OCI-LY3 (cell line): ENCODE measurements around the gene APBB2.

Source experiments
- H2AFZ ChIP-seq: fragments of 200-600, 300-600 bp; shearing (Covaris generic); 2 replicates; pipeline ENCODE4 v1.6.0; 2014; ENCODE audit warnings: antibody characterized with exemption, low read depth, low read length
- H3K27ac ChIP-seq: fragments of 200-600, 300-600 bp; sonication (generic); 2 replicates; pipeline ENCODE4 v1.5.1; 2014; ENCODE audit warnings: mild to moderate bottlenecking, low read length, moderate library complexity, mixed read lengths
- H3K27me3 ChIP-seq: fragments of 200-600, 300-600 bp; sonication (generic); 2 replicates; pipeline ENCODE4 v1.6.1; 2014; ENCODE audit warnings: low read depth, low read length, mixed read lengths
- H3K36me3 ChIP-seq: fragments of 200-600, 300-600 bp; sonication (generic); replicated peaks from 2 replicates; pipeline ENCODE3; 2014; ENCODE audit warnings: low read depth, low read length, mixed read lengths
- H3K4me1 ChIP-seq: fragments of 300-600, 200-600 bp; sonication (generic); 2 replicates; pipeline ENCODE4 v1.6.1; 2014; ENCODE audit warnings: low read length, mixed read lengths
- H3K4me2 ChIP-seq: fragments of 200-600, 300-600 bp; sonication (generic); 2 replicates; pipeline ENCODE4 v1.6.1; 2014; ENCODE audit warnings: low read length, mixed read lengths
- H3K4me3 ChIP-seq: fragments of 300-600, 200-600 bp; sonication (generic); 2 replicates; pipeline ENCODE4 v1.5.1; 2014; ENCODE audit warnings: antibody characterized with exemption, mild to moderate bottlenecking, low read length, moderate library complexity
- H3K79me2 ChIP-seq: fragments of 300-600, 200-600 bp; shearing (Covaris generic); 2 replicates; pipeline ENCODE4 v1.6.1; 2014; ENCODE audit warnings: mild to moderate bottlenecking, low read length, mixed read lengths
- H3K9ac ChIP-seq: fragments of 300-600, 200-600 bp; shearing (Covaris generic); 2 replicates; pipeline ENCODE4 v1.6.0; 2014; ENCODE audit warnings: mild to moderate bottlenecking, low read length, moderate library complexity
- H3K9me3 ChIP-seq: fragments of 200-600, 300-600 bp; shearing (Covaris generic); 2 replicates; pipeline ENCODE4 v1.6.1; 2014; ENCODE audit warnings: low read length, mixed read lengths; ENCODE audit not compliant: insufficient read depth
- H4K20me1 ChIP-seq: fragments of 200-600, 300-600 bp; sonication (generic); 2 replicates; pipeline ENCODE4 v1.6.1; 2016; ENCODE audit warnings: low read length, mixed read lengths; ENCODE audit not compliant: insufficient read depth
- CTCF ChIP-seq: fragments of 200-600, 300-600 bp; sonication (generic); IDR thresholded peaks from 2 replicates; pipeline ENCODE4 v1.5.1; 2014; ENCODE audit warnings: antibody characterized with exemption, low read length, low read depth
- EZH2phosphoT487 ChIP-seq: fragments of 200-600 bp; shearing (Covaris generic); IDR thresholded peaks from 2 replicates; pipeline ENCODE4 v1.6.1; 2018; ENCODE audit warnings: antibody characterized with exemption, mixed run types, low read depth

APBB2 gene

GRCh38 chr4:41146716-41147506 lies 67.4 kb downstream of the APBB2 start:
- Histone ChIP-seq H3K4me2 (no peak overlapping the region), H3K4me1 (no peaks in the 10 kb centered on the region), H3K27ac (no peak overlapping the region)

DNA sequence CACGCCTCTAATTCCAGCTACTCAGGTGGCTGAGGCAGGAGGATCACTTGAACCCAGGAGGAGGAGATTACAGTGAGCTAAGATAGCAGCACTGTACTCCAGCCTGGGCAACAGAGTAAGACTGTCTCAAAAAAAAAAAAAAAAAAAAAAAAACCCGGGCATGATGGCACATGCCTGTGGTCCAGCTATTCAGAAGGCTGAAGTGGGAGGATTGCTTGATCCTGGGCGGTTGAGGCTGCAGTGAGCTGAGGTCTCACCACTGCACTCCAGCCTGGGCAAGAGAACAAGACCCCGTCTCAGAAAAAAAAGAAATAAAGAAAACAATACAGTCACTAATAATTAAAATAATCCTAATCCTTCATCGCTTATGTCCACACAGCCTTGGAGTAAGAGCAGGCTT lies 68.1 kb downstream of the APBB2 start:
- no peaks in the 10 kb centered on the region for H3K79me2 ChIP-seq
- H3K4me1 ChIP-seq: no peaks in the 10 kb centered on the region
- no peak overlapping the region for H3K4me2 ChIP-seq
- no peaks in the 10 kb centered on the region for H4K20me1 ChIP-seq
- H3K9me3 ChIP-seq: no peaks in the 10 kb centered on the region
- H3K36me3 ChIP-seq: no peaks in the 10 kb centered on the region
- H3K9ac ChIP-seq: no peak overlapping the region
- H2AFZ ChIP-seq: no peak overlapping the region
- TF ChIP-seq EZH2phosphoT487 (no peak), CTCF (no peak)
- H3K27me3 ChIP-seq: no peaks in the 10 kb centered on the region
- no peak overlapping the region for H3K4me3 ChIP-seq
- H3K27ac ChIP-seq: no peak overlapping the region

More at GRCh38 chr4:41146716-41147506, 67.4 kb downstream of the APBB2 start:
- no peak overlapping the region for H3K4me3 ChIP-seq
- H3K79me2 ChIP-seq: no peaks in the 10 kb centered on the region
- no peaks in the 10 kb centered on the region for H4K20me1 ChIP-seq
- no peaks in the 10 kb centered on the region for H3K27me3 ChIP-seq
- no peak for TF ChIP-seq CTCF
- TF ChIP-seq EZH2phosphoT487: no peak
- no peaks in the 10 kb centered on the region for H3K36me3 ChIP-seq
- no peak overlapping the region for H3K9ac ChIP-seq
- no peak overlapping the region for H2AFZ ChIP-seq
- no peaks in the 10 kb centered on the region for H3K9me3 ChIP-seq

DNA sequence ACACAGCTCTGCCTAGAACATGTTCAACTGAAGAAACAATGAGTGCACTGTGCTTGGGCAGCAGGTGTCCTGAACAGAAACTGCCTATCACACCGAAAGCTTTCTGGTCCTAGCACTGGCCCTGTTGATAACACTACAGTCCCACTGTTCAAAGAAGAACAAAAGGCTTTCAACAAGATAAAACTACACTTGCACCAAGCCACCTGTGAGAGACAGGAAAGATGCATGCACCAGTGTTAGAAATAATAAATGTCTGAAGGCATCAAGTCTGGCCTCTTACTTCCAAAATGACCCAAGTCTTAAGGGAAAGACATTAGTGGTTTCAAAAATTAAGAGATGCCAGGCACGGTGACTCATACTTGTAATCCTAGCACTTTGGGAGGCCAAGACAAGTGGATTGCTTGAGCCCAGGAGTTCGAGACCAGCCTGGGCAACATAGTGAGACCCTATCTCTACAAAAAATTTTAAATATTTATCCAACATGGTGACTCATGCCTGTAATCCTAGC lies 68.7 kb downstream of the APBB2 start:
- Histone ChIP-seq H3K4me3 (no peak overlapping the region), H3K4me2 (no peak overlapping the region), H3K27me3 (no peaks in the 10 kb centered on the region), H3K9ac (no peak overlapping the region), H3K36me3 (no peaks in the 10 kb centered on the region), H3K9me3 (no peaks in the 10 kb centered on the region), H3K4me1 (no peaks in the 10 kb centered on the region), H3K27ac (no peak overlapping the region), H4K20me1 (no peaks in the 10 kb centered on the region), H2AFZ (no peak overlapping the region), H3K79me2 (no peaks in the 10 kb centered on the region)
- TF ChIP-seq EZH2phosphoT487 (no peak), CTCF (no peak)

DNA sequence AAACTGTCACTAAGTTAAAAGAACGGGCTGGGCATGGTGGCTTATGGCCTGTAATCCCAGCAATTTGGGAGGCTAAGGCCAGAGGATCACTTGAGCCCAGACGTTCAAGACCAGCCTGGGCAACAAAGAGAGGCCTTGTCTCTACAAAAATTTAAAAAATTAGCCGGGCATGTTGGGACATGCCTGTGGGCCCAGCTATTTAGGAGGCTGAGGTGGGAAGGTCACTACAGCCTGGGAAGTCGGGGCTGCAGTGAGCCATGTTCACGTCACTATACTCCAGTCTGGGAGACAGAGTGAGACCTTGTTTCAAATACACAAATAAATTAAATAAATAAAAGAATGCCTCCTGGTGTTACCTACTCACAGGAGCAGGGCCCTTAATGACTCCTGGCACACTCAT lies 69.5 kb downstream of the APBB2 start:
- no peak overlapping the region for H2AFZ ChIP-seq
- no peak overlapping the region for H3K9ac ChIP-seq
- H3K9me3 ChIP-seq: no peaks in the 10 kb centered on the region
- no peak overlapping the region for H3K4me2 ChIP-seq
- no peak for TF ChIP-seq EZH2phosphoT487
- no peak for TF ChIP-seq CTCF
- no peaks in the 10 kb centered on the region for H3K36me3 ChIP-seq
- H4K20me1 ChIP-seq: no peaks in the 10 kb centered on the region
- H3K4me3 ChIP-seq: no peak overlapping the region
- H3K4me1 ChIP-seq: no peaks in the 10 kb centered on the region
- no peaks in the 10 kb centered on the region for H3K79me2 ChIP-seq
- no peak overlapping the region for H3K27ac ChIP-seq
- H3K27me3 ChIP-seq: no peaks in the 10 kb centered on the region
